GM06990 (cell line): ENCODE results near the gene SYTL5.

Experiments used
- DNase-seq: peaks from one replicate; pipeline ENCODE4 v3.0.0-alpha.2; 2011; ENCODE audit not compliant: insufficient read length; ENCODE audit errors: extremely low read depth
- H3K27me3 ChIP-seq: replicated peaks from 2 replicates; pipeline ENCODE4 v1.6.0; 2011; ENCODE audit warnings: low read length; ENCODE audit not compliant: control insufficient read depth, insufficient read depth
- H3K36me3 ChIP-seq: 2 replicates; pipeline ENCODE4 v1.5.1; 2011; ENCODE audit warnings: low read length; ENCODE audit not compliant: control insufficient read depth, insufficient read depth
- H3K4me3 ChIP-seq: replicated peaks from 2 replicates; pipeline ENCODE4 v1.5.1; 2011; ENCODE audit warnings: low read depth, mild to moderate bottlenecking, control low read depth, low read length
- CTCF ChIP-seq: IDR thresholded peaks from 2 replicates; pipeline ENCODE4 v1.5.1; 2011; ENCODE audit warnings: low read length, control low read depth, mild to moderate bottlenecking, inconsistent platforms; ENCODE audit not compliant: insufficient read depth, poor library complexity, severe bottlenecking

SYTL5 gene

GRCh38 chrX:38082309-38082708 is 76.0 kb downstream of the SYTL5 start:
- TF ChIP-seq CTCF, result no peak
- H3K36me3 ChIP-seq, result no peaks in the 10 kb centered on the region
- DNase-seq, result no peak
- H3K4me3 ChIP-seq, result no peak overlapping the region
- H3K27me3 ChIP-seq, result no peaks in the 10 kb centered on the region; the same call in 1 of the 2 replicates

- H3K27me3 ChIP-seq, result no peaks in the 10 kb centered on the region
- TF ChIP-seq CTCF, result no peak
- no peak for DNase-seq
- no peak overlapping the region for H3K4me3 ChIP-seq
- no peaks in the 10 kb centered on the region for H3K36me3 ChIP-seq
Observed at GRCh38 chrX:38085813-38086212, 79.5 kb downstream of the SYTL5 start.

- no peak overlapping the region for H3K4me3 ChIP-seq
- no peak for TF ChIP-seq CTCF
- no peaks in the 10 kb centered on the region for H3K36me3 ChIP-seq
- no peaks in the 10 kb centered on the region for H3K27me3 ChIP-seq
- no peak for DNase-seq
Observed at GRCh38 chrX:38086451-38087215, 80.3 kb downstream of the SYTL5 start.

- TF ChIP-seq CTCF, result no peak
- Histone ChIP-seq H3K4me3 (no peak overlapping the region), H3K36me3 (no peaks in the 10 kb centered on the region), H3K27me3 (peaks cover 2% of the 10 kb centered on the region; the same call in 1 of the 2 replicates)
- DNase-seq, result no peak
Observed at GRCh38 chrX:38087594-38087993, 81.2 kb downstream of the SYTL5 start.

- no peak for DNase-seq
- TF ChIP-seq CTCF, result no peak
- H3K36me3 ChIP-seq, result no peaks in the 10 kb centered on the region
- H3K27me3 ChIP-seq, result peaks cover 2% of the 10 kb centered on the region; the same call in 1 of the 2 replicates
- no peak overlapping the region for H3K4me3 ChIP-seq
Observed at GRCh38 chrX:38089173-38089982, 83.0 kb downstream of the SYTL5 start.
